Skeletal muscle satellite cell (primary cell): ENCODE measurements around the gene TRIM16.
"Not testable (repeated sequence)": the region's sequence is repeated elsewhere in the genome, so short reads cannot be mapped to it uniquely, and the experiment has no call there.

Experiments
- H3K27me3 ChIP-seq: 2 replicates; pipeline ENCODE4 v1.7.0; 2013; ENCODE audit warnings: low read length; ENCODE audit not compliant: control insufficient read depth, insufficient read depth
- H3K36me3 ChIP-seq: 2 replicates; pipeline ENCODE4 v1.7.0; 2013; ENCODE audit warnings: mild to moderate bottlenecking, control low read depth, low read length; ENCODE audit not compliant: insufficient read depth
- H3K4me1 ChIP-seq: 2 replicates; pipeline ENCODE4 v1.7.0; 2013; ENCODE audit warnings: low read length; ENCODE audit not compliant: control insufficient read depth, insufficient read depth
- H3K4me2 ChIP-seq: 2 replicates; pipeline ENCODE4 v1.7.0; 2013; ENCODE audit warnings: mild to moderate bottlenecking, low read length
- H3K4me3 ChIP-seq: 2 replicates; pipeline ENCODE4 v1.7.0; 2013; ENCODE audit warnings: low read length
- H3K9ac ChIP-seq: 2 replicates; pipeline ENCODE4 v1.7.0; 2013; ENCODE audit warnings: mild to moderate bottlenecking, low read depth, low read length, moderate library complexity
- H3K9me3 ChIP-seq: replicated peaks from 2 replicates; pipeline ENCODE4 v1.7.0; 2013; ENCODE audit warnings: mild to moderate bottlenecking, control low read depth, low read length

The TRIM16 gene

DNA sequence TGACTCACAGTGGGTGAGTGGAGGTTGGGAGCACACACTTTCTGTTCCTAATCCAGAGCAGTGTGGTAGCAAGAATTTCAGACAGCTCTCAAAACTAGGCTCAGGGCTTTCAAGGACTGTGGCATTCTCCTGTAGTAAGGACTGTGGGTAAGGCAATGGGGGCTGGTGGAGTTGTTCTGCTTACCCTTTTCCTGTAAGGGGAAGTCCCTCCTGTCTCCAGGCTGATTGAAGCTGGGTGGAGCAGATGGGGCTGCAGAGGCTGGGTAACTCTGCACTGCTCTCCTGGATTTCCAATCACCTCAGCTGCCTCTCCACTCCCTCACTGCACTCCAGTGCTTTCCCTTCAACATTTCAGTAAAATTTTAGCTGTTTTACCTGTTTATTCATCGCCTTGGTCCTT is 3.4 kb upstream of the TRIM16 start:
- H3K4me2 ChIP-seq, H3K9ac ChIP-seq, H3K4me1 ChIP-seq, H3K27me3 ChIP-seq, H3K9me3 ChIP-seq, H3K36me3 ChIP-seq, H3K4me3 ChIP-seq: not testable (repeated sequence)

- H3K4me3 ChIP-seq, H3K9me3 ChIP-seq, H3K36me3 ChIP-seq, H3K9ac ChIP-seq, H3K4me1 ChIP-seq, H3K27me3 ChIP-seq: not testable (repeated sequence)
- H3K4me2 ChIP-seq: peak overlapping the region; percentile 89
Measured at GRCh38 chr17:15683135-15683534, 976 bp downstream of the TRIM16 start.

GRCh38 chr17:15675991-15676390 is 8.1 kb downstream of the TRIM16 start:
- H3K9ac ChIP-seq, H3K36me3 ChIP-seq, H3K4me1 ChIP-seq, H3K27me3 ChIP-seq, H3K4me2 ChIP-seq, H3K4me3 ChIP-seq, H3K9me3 ChIP-seq: not testable (repeated sequence)

DNA sequence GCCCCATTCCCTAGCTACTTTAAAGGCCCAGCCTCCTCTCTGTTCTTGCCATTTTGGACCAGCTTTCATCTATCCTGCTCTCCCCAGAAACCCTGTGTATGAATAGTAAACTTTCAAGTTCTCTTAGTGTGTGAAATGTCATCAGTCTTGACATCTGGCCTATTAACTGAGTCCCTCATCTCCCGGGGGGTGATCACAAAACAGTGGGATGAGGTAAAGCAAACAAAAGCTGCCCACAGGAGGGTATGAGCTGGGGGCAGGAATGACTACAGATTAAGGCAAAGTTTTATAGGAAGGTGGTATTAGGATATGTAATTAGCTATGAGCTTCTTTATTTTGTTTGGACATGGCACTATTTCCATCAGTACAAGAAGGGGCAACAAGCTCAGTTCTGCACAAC is 9.5 kb downstream of the TRIM16 start:
- H3K4me1 ChIP-seq, H3K27me3 ChIP-seq, H3K36me3 ChIP-seq, H3K9ac ChIP-seq, H3K4me2 ChIP-seq, H3K9me3 ChIP-seq, H3K4me3 ChIP-seq: not testable (repeated sequence)

DNA sequence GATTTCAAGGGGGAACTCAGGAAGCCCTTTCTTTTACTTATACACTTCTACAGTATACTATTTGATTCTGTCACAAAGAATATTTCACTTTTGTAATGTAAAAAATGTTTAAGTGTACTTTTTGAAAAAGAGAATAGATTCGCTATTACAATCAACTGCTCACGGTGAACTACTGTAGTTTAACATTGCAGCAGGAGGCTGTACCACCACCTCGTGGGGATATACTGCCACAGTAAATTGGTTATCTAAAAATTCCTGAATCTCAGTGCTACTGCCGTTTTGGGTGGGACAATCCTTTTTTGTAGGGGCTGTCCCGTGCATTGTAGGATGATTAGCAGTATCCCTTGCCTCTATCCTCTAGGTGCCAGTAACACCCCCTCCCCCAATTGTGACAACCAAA is 14.6 kb downstream of the TRIM16 start:
- H3K4me3 ChIP-seq, H3K4me2 ChIP-seq, H3K9ac ChIP-seq, H3K4me1 ChIP-seq, H3K36me3 ChIP-seq, H3K9me3 ChIP-seq, H3K27me3 ChIP-seq: not testable (repeated sequence)

DNA sequence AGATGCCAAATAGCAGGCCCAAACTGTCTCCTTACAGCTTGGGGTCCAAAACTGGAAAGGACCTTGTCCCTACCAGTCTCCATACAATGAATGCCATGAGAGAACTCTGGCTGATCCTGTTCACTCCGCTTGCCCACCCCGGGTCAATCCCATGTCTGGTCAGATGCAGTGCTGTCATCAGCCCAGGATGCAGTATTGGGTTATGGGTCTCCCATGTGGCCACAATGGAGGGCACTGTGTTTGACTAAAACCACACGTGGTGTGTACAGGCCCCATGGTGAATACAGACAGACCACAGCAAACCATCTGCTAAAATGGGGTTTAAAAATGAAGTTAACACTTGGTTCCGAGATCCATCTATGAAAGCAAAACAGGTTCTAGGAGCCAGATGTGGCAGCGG is 20.4 kb downstream of the TRIM16 start:
- Histone ChIP-seq H3K4me1 (peaks cover 3% of the 10 kb centered on the region), H3K27me3 (no peaks in the 10 kb centered on the region), H3K9ac (no peak overlapping the region), H3K4me2 (no peak overlapping the region), H3K4me3 (no peak overlapping the region), H3K9me3 (no peaks in the 10 kb centered on the region), H3K36me3 (peaks cover 10% of the 10 kb centered on the region)

DNA sequence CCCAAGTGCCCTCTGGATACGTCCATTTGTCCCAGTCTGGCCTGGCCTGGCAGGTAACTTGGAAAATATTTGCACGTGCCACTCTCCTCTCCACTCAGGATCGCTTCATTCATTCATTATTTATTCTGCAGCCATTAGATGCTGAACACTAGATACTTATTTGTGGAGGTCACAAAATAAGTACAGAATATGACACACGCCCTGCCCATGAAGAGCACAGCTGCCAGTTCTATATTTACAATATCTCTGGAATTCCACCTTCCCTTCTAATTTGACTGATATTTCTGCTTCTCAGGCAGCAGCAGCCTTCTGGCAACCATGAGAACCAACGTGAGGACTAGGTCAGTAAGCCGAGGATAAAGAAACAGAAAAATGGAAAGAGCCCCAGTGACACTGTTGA is 20.9 kb downstream of the TRIM16 start:
- Histone ChIP-seq H3K4me2 (no peak overlapping the region), H3K4me3 (no peak overlapping the region), H3K27me3 (no peaks in the 10 kb centered on the region), H3K9me3 (no peaks in the 10 kb centered on the region), H3K9ac (no peak overlapping the region), H3K4me1 (peaks cover 3% of the 10 kb centered on the region), H3K36me3 (peaks cover 10% of the 10 kb centered on the region)

- Histone ChIP-seq H3K4me1 (peaks cover 3% of the 10 kb centered on the region), H3K4me2 (no peak overlapping the region), H3K9ac (no peak overlapping the region), H3K9me3 (no peaks in the 10 kb centered on the region), H3K36me3 (peaks cover 10% of the 10 kb centered on the region), H3K4me3 (no peak overlapping the region), H3K27me3 (no peaks in the 10 kb centered on the region)
Measured at GRCh38 chr17:15662681-15663080, 21.4 kb downstream of the TRIM16 start.

GRCh38 chr17:15660077-15660476 is 24.0 kb downstream of the TRIM16 start:
- H3K36me3 ChIP-seq: peaks cover 10% of the 10 kb centered on the region
- H3K27me3 ChIP-seq: no peaks in the 10 kb centered on the region
- H3K4me1 ChIP-seq: peaks cover 6% of the 10 kb centered on the region
- H3K4me2 ChIP-seq: no peak overlapping the region
- no peaks in the 10 kb centered on the region for H3K9me3 ChIP-seq
- no peak overlapping the region for H3K4me3 ChIP-seq
- no peak overlapping the region for H3K9ac ChIP-seq

GRCh38 chr17:15659663-15660062 is 24.4 kb downstream of the TRIM16 start:
- Histone ChIP-seq H3K4me1 (peaks cover 9% of the 10 kb centered on the region), H3K9me3 (no peaks in the 10 kb centered on the region), H3K4me2 (no peak overlapping the region), H3K36me3 (peaks cover 10% of the 10 kb centered on the region), H3K27me3 (no peaks in the 10 kb centered on the region), H3K4me3 (no peak overlapping the region), H3K9ac (no peak overlapping the region)

DNA sequence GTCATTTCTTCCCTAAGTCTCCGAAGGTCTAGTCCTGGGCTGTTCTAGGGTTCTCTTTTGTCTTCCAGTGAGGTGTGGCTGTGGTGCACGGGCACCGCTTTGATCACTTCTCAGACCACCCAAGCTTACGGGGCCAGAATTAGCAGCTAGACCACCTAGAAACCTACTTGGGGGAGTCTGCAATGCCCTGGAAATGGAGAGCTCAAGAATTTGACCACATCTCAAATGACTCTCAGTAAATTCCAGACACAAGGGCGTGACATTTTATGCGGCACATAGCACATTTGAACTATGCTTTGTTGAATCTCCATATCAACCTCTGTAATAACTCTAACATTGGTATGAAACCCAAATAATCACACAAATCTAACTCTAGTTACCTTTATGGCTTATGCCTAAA is 24.9 kb downstream of the TRIM16 start:
- Histone ChIP-seq H3K4me2 (no peak overlapping the region), H3K4me1 (peaks cover 9% of the 10 kb centered on the region), H3K4me3 (no peak overlapping the region), H3K27me3 (no peaks in the 10 kb centered on the region), H3K36me3 (peaks cover 9% of the 10 kb centered on the region), H3K9me3 (no peaks in the 10 kb centered on the region), H3K9ac (no peak overlapping the region)

GRCh38 chr17:15658296-15658695 is 25.8 kb downstream of the TRIM16 start:
- no peak overlapping the region for H3K4me3 ChIP-seq
- no peak overlapping the region for H3K9ac ChIP-seq
- no peak overlapping the region for H3K4me2 ChIP-seq
- H3K36me3 ChIP-seq: no peaks in the 10 kb centered on the region
- H3K9me3 ChIP-seq: no peaks in the 10 kb centered on the region
- no peaks in the 10 kb centered on the region for H3K27me3 ChIP-seq
- peaks cover 9% of the 10 kb centered on the region for H3K4me1 ChIP-seq

- no peaks in the 10 kb centered on the region for H3K36me3 ChIP-seq
- H3K4me3 ChIP-seq: no peak overlapping the region
- no peaks in the 10 kb centered on the region for H3K9me3 ChIP-seq
- H3K4me1 ChIP-seq: peaks cover 9% of the 10 kb centered on the region
- H3K27me3 ChIP-seq: no peaks in the 10 kb centered on the region
- H3K9ac ChIP-seq: no peak overlapping the region
- no peak overlapping the region for H3K4me2 ChIP-seq
Measured at GRCh38 chr17:15657868-15658267, 26.2 kb downstream of the TRIM16 start.
